CMK (cell line): ENCODE results near the gene BIN1.
"Not testable (repeated sequence)": the region's sequence is repeated elsewhere in the genome, so short reads cannot be mapped to it uniquely, and the experiment has no call there.

Experiments used
- DNase-seq: peaks from one replicate; pipeline ENCODE4 v3.0.0-alpha.2; 2010; ENCODE audit warnings: low read depth

BIN1 gene

GRCh38 chr2:127047054-127047453 lies 59.9 kb downstream of the BIN1 start:
- DNase-seq: no peak

GRCh38 chr2:127046579-127046978 lies 60.4 kb downstream of the BIN1 start:
- no peak for DNase-seq

- no peak for DNase-seq
Measured at GRCh38 chr2:127045792-127046501, 61.0 kb downstream of the BIN1 start.

GRCh38 chr2:127044977-127045661 lies 61.8 kb downstream of the BIN1 start:
- no peak for DNase-seq

GRCh38 chr2:127044165-127044718 lies 62.7 kb downstream of the BIN1 start:
- DNase-seq: no peak

GRCh38 chr2:127043367-127044164 lies 63.4 kb downstream of the BIN1 start:
- no peak for DNase-seq

GRCh38 chr2:127041259-127041970 lies 65.5 kb downstream of the BIN1 start:
- DNase-seq: no peak

GRCh38 chr2:127040169-127040568 lies 66.8 kb downstream of the BIN1 start:
- DNase-seq: no peak

GRCh38 chr2:127039387-127040031 lies 67.4 kb downstream of the BIN1 start:
- no peak for DNase-seq

GRCh38 chr2:127037476-127037875 lies 69.5 kb downstream of the BIN1 start:
- DNase-seq: no peak

- no peak for DNase-seq
Measured at GRCh38 chr2:127034883-127035611, 71.9 kb downstream of the BIN1 start.

GRCh38 chr2:127034051-127034450 lies 72.9 kb downstream of the BIN1 start:
- no peak for DNase-seq

- DNase-seq: no peak
Measured at GRCh38 chr2:127032621-127033020, 74.3 kb downstream of the BIN1 start.

- DNase-seq: no peak
Measured at GRCh38 chr2:127029350-127030051, 77.5 kb downstream of the BIN1 start.

GRCh38 chr2:127028745-127029144 lies 78.2 kb downstream of the BIN1 start:
- not testable (repeated sequence) for DNase-seq

- DNase-seq: no peak
Measured at GRCh38 chr2:127027715-127028114, 79.2 kb downstream of the BIN1 start.

GRCh38 chr2:127025359-127026166 lies 81.4 kb downstream of the BIN1 start:
- no peak for DNase-seq

- DNase-seq: no peak
Measured at GRCh38 chr2:127024769-127025358, 82.1 kb downstream of the BIN1 start.

GRCh38 chr2:127023504-127023903 lies 83.5 kb downstream of the BIN1 start:
- no peak for DNase-seq
